Naive thymus-derived CD8-positive, alpha-beta T cell (primary cell): ENCODE data around the gene NEGR1. TPM values are rescaled to one million over a fixed set of nuclear protein-coding genes. Genes with fewer than 3 reads are reported as not detected.

Experiments
- ATAC-seq, 2 donors: fragments of 150-1000 bp; cut with Tn5 transposase in 1 of 2; sonication (Bioruptor Pico), chemical (Tn5 transposase) in 1 of 2; 1 replicate in 1 of 2; 2 replicates in 1 of 2; pipeline ENCODE4 v1.10.0; 2021; ENCODE audit warnings: mild to moderate bottlenecking in 2 of 2, moderate library complexity in 2 of 2
- POLR2A ChIA-PET: fragments of 350-600 bp; sonication (Branson Sonifier 250); formaldehyde crosslinking; loops from one replicate; lab custom pipeline; 2021; ENCODE audit warnings: antibody characterized with exemption; lab: Charles Lee
- DNase-seq, 10 donors: peaks; one replicate each; pipeline versions ENCODE4 v3.0.0 to v3.0.0-alpha.2; 2020 to 2022
- H3K27ac Mint-ChIP-seq, 10 donors: one replicate each; pipeline ENCODE4 v1.8.0; 2020 to 2022; ENCODE audit warnings: mild to moderate bottlenecking in 10 of 10, mixed read lengths in 10 of 10, moderate library complexity in 4 of 10, inconsistent platforms in 1 of 10
- H3K27me3 Mint-ChIP-seq, 5 donors: one replicate each; pipeline ENCODE4 v1.8.0; 2021 to 2022; ENCODE audit warnings: mixed read lengths in 5 of 5
- H3K36me3 Mint-ChIP-seq, 3 donors: one replicate each; pipeline ENCODE4 v1.8.0; 2020 to 2022; ENCODE audit warnings: mixed read lengths in 3 of 3, mild to moderate bottlenecking in 2 of 3, inconsistent platforms in 1 of 3
- H3K4me1 Mint-ChIP-seq, 4 donors: one replicate each; pipeline ENCODE4 v1.8.0; 2021 to 2022; ENCODE audit warnings: mixed read lengths in 4 of 4
- H3K4me3 Mint-ChIP-seq, 10 donors: one replicate each; pipeline ENCODE4 v1.8.0; 2020 to 2022; ENCODE audit warnings: mild to moderate bottlenecking in 10 of 10, mixed read lengths in 10 of 10, moderate library complexity in 6 of 10, inconsistent platforms in 1 of 10
- H3K9me3 Mint-ChIP-seq, 9 donors: one replicate each; pipeline ENCODE4 v1.8.0; 2020 to 2022; ENCODE audit warnings: mixed read lengths in 9 of 9, mild to moderate bottlenecking in 3 of 9, inconsistent platforms in 1 of 9, moderate library complexity in 1 of 9
- polyA plus RNA-seq, 3 donors: library from polyadenylated mRNA; unstranded; fragments of 300-500 nt; fragmentation: Illumina TruSeq; gene quantifications; one replicate each; pipeline ENCODE4 v1.2.3, GENCODE V29; 2021
- total RNA-seq, 8 experiments: library from RNA in 2 of 8; stranded (reverse) in 2 of 8; gene quantifications; one replicate each; pipeline ENCODE4 v1.2.3 and lab custom pipeline; 2021 to 2026

NEGR1 gene
- total and polyA plus RNA-seq, 5 experiments from 2014 or later: not detected

- ATAC-seq: no peak
- no peak overlapping the region for H3K27ac Mint-ChIP-seq
- POLR2A ChIA-PET: no interaction called here
- no peaks in the 10 kb centered on the region for H3K27me3 Mint-ChIP-seq
- H3K36me3 Mint-ChIP-seq: no peaks in the 10 kb centered on the region
- H3K4me3 Mint-ChIP-seq: no peak overlapping the region
- no peaks in the 10 kb centered on the region for H3K4me1 Mint-ChIP-seq
- DNase-seq: no peak
- peaks cover 0 to 4% (median 0%) of the 10 kb centered on the region in 9 donors for H3K9me3 Mint-ChIP-seq
Measured at GRCh38 chr1:72056516-72056915, 225.8 kb downstream of the NEGR1 start.

GRCh38 chr1:72051538-72051937 lies 230.8 kb downstream of the NEGR1 start:
- Mint-ChIP-seq H3K27ac (no peak overlapping the region), H3K36me3 (no peaks in the 10 kb centered on the region), H3K27me3 (no peaks in the 10 kb centered on the region), H3K9me3 (peaks cover 0 to 12% (median 0%) of the 10 kb centered on the region in 9 donors), H3K4me1 (no peaks in the 10 kb centered on the region), H3K4me3 (no peak overlapping the region)
- POLR2A ChIA-PET: no interaction called here
- no peak for ATAC-seq
- DNase-seq: no peak

- no peak overlapping the region for H3K27ac Mint-ChIP-seq
- POLR2A ChIA-PET: no interaction called here
- H3K36me3 Mint-ChIP-seq: no peaks in the 10 kb centered on the region
- DNase-seq (no peak), ATAC-seq (no peak)
- H3K4me1 Mint-ChIP-seq: no peaks in the 10 kb centered on the region
- no peak overlapping the region for H3K4me3 Mint-ChIP-seq
- H3K27me3 Mint-ChIP-seq: no peaks in the 10 kb centered on the region
- peaks cover 0 to 12% (median 0%) of the 10 kb centered on the region in 9 donors for H3K9me3 Mint-ChIP-seq
Measured at GRCh38 chr1:72050551-72050950, 231.8 kb downstream of the NEGR1 start.

GRCh38 chr1:72037745-72038343 lies 244.5 kb downstream of the NEGR1 start:
- DNase-seq (peak in 1 of 10 donors; percentile 13), ATAC-seq (no peak)
- no peaks in the 10 kb centered on the region for H3K36me3 Mint-ChIP-seq
- peaks cover 0 to 5% (median 0%) of the 10 kb centered on the region in 9 donors for H3K9me3 Mint-ChIP-seq
- no peak overlapping the region for H3K4me3 Mint-ChIP-seq
- POLR2A ChIA-PET: no interaction called here
- H3K27me3 Mint-ChIP-seq: no peaks in the 10 kb centered on the region
- no peak overlapping the region for H3K27ac Mint-ChIP-seq
- no peaks in the 10 kb centered on the region for H3K4me1 Mint-ChIP-seq

GRCh38 chr1:72034827-72035226 lies 247.5 kb downstream of the NEGR1 start:
- DNase-seq: no peak
- Mint-ChIP-seq H3K4me1 (no peaks in the 10 kb centered on the region), H3K27me3 (no peaks in the 10 kb centered on the region), H3K36me3 (no peaks in the 10 kb centered on the region), H3K27ac (no peak overlapping the region), H3K4me3 (no peak overlapping the region), H3K9me3 (peaks cover 0 to 5% (median 0%) of the 10 kb centered on the region in 9 donors)
- POLR2A ChIA-PET: no interaction called here
- ATAC-seq: no peak

GRCh38 chr1:72023063-72023930 lies 259.0 kb downstream of the NEGR1 start:
- Mint-ChIP-seq H3K36me3 (no peaks in the 10 kb centered on the region), H3K9me3 (peaks cover 0 to 10% (median 0%) of the 10 kb centered on the region in 9 donors), H3K27me3 (no peaks in the 10 kb centered on the region), H3K4me3 (no peak overlapping the region), H3K4me1 (no peaks in the 10 kb centered on the region), H3K27ac (no peak overlapping the region)
- DNase-seq (no peak), ATAC-seq (no peak)
- POLR2A ChIA-PET: no interaction called here

GRCh38 chr1:72018562-72018961 lies 263.8 kb downstream of the NEGR1 start:
- Mint-ChIP-seq H3K27ac (no peak overlapping the region), H3K4me1 (no peaks in the 10 kb centered on the region), H3K36me3 (no peaks in the 10 kb centered on the region), H3K9me3 (peaks cover 0 to 1% (median 0%) of the 10 kb centered on the region in 9 donors), H3K4me3 (no peak overlapping the region), H3K27me3 (no peaks in the 10 kb centered on the region)
- no peak for ATAC-seq
- DNase-seq: no peak
- POLR2A ChIA-PET: no interaction called here

- Mint-ChIP-seq H3K36me3 (no peaks in the 10 kb centered on the region), H3K27me3 (peaks cover 0 to 1% (median 0%) of the 10 kb centered on the region in 5 donors), H3K4me3 (no peak overlapping the region), H3K4me1 (no peaks in the 10 kb centered on the region), H3K27ac (no peak overlapping the region), H3K9me3 (peaks cover 0 to 1% (median 0%) of the 10 kb centered on the region in 9 donors)
- DNase-seq (no peak), ATAC-seq (no peak)
- POLR2A ChIA-PET: no interaction called here
Measured at GRCh38 chr1:72015006-72015405, 267.3 kb downstream of the NEGR1 start.

GRCh38 chr1:72013161-72013560 lies 269.2 kb downstream of the NEGR1 start:
- Mint-ChIP-seq H3K27me3 (peaks cover 0 to 6% (median 0%) of the 10 kb centered on the region in 5 donors), H3K27ac (no peak overlapping the region), H3K4me1 (no peaks in the 10 kb centered on the region), H3K9me3 (peaks cover 0 to 1% (median 0%) of the 10 kb centered on the region in 9 donors), H3K36me3 (no peaks in the 10 kb centered on the region), H3K4me3 (no peak overlapping the region)
- POLR2A ChIA-PET: no interaction called here
- no peak for DNase-seq
- no peak for ATAC-seq

- peaks cover 0 to 6% (median 0%) of the 10 kb centered on the region in 5 donors for H3K27me3 Mint-ChIP-seq
- H3K9me3 Mint-ChIP-seq: peaks cover 0 to 1% (median 0%) of the 10 kb centered on the region in 9 donors
- DNase-seq: no peak
- no peak overlapping the region for H3K27ac Mint-ChIP-seq
- no peaks in the 10 kb centered on the region for H3K4me1 Mint-ChIP-seq
- no peak for ATAC-seq
- H3K36me3 Mint-ChIP-seq: no peaks in the 10 kb centered on the region
- H3K4me3 Mint-ChIP-seq: no peak overlapping the region
- POLR2A ChIA-PET: no interaction called here
Measured at GRCh38 chr1:72011721-72012120, 270.6 kb downstream of the NEGR1 start.

- peaks cover 0 to 1% (median 0%) of the 10 kb centered on the region in 9 donors for H3K9me3 Mint-ChIP-seq
- H3K4me3 Mint-ChIP-seq: no peak overlapping the region
- peaks cover 0 to 6% (median 0%) of the 10 kb centered on the region in 5 donors for H3K27me3 Mint-ChIP-seq
- POLR2A ChIA-PET: no interaction called here
- H3K4me1 Mint-ChIP-seq: no peaks in the 10 kb centered on the region
- DNase-seq: no peak
- no peak overlapping the region for H3K27ac Mint-ChIP-seq
- no peak for ATAC-seq
- no peaks in the 10 kb centered on the region for H3K36me3 Mint-ChIP-seq
Measured at GRCh38 chr1:72010094-72010431, 272.3 kb downstream of the NEGR1 start.

- Mint-ChIP-seq H3K4me1 (no peaks in the 10 kb centered on the region), H3K9me3 (no peaks in the 10 kb centered on the region), H3K27ac (no peak overlapping the region), H3K4me3 (no peak overlapping the region), H3K36me3 (no peaks in the 10 kb centered on the region), H3K27me3 (peaks cover 0 to 6% (median 0%) of the 10 kb centered on the region in 5 donors)
- ATAC-seq: no peak
- POLR2A ChIA-PET: no interaction called here
- DNase-seq: no peak
Measured at GRCh38 chr1:72009173-72010093, 272.9 kb downstream of the NEGR1 start.

- Mint-ChIP-seq H3K27me3 (peaks cover 0 to 6% (median 0%) of the 10 kb centered on the region in 5 donors), H3K9me3 (no peaks in the 10 kb centered on the region), H3K4me1 (no peaks in the 10 kb centered on the region), H3K36me3 (no peaks in the 10 kb centered on the region), H3K4me3 (no peak overlapping the region), H3K27ac (no peak overlapping the region)
- ATAC-seq: no peak
- POLR2A ChIA-PET: no interaction called here
- DNase-seq: no peak
Measured at GRCh38 chr1:72007312-72007711, 275.0 kb downstream of the NEGR1 start.
